CD8-positive, alpha-beta memory T cell (primary cell): ENCODE measurements around the gene OSER1. TPM values are rescaled to one million over a fixed set of nuclear protein-coding genes. Genes with fewer than 3 reads are reported as not detected.

Experiments used
- CTCF ChIA-PET: fragments of 350-600 bp; sonication (Branson Sonifier 250); formaldehyde crosslinking; loops from one replicate; lab custom pipeline; 2021; ENCODE audit warnings: antibody characterized with exemption; lab: Charles Lee
- POLR2A ChIA-PET: fragments of 350-600 bp; sonication (Branson Sonifier 250); formaldehyde crosslinking; loops from one replicate; lab custom pipeline; 2021; ENCODE audit warnings: antibody characterized with exemption; lab: Charles Lee
- DNase-seq, 5 donors: peaks; one replicate each; pipeline versions ENCODE4 v3.0.0 to v3.0.0-alpha.2; 2020 to 2022; ENCODE audit warnings: mixed read lengths in 1 of 5
- H3K27ac ChIP-seq: one replicate; pipeline ENCODE4 v1.7.0; 2013; ENCODE audit warnings: low read depth, mild to moderate bottlenecking, low read length, moderate library complexity
- H3K27me3 ChIP-seq: 2 replicates; pipeline ENCODE4 v1.7.0; 2013; ENCODE audit warnings: low read length, mild to moderate bottlenecking; ENCODE audit not compliant: insufficient read depth, poor library complexity, severe bottlenecking
- H3K36me3 ChIP-seq: 2 replicates; pipeline ENCODE4 v1.7.0; 2013; ENCODE audit warnings: mild to moderate bottlenecking, low read length, moderate library complexity; ENCODE audit not compliant: insufficient read depth
- H3K4me1 ChIP-seq: 2 replicates; pipeline ENCODE4 v1.7.0; 2013; ENCODE audit warnings: mild to moderate bottlenecking, low read length, moderate library complexity; ENCODE audit not compliant: insufficient read depth
- H3K4me3 ChIP-seq: 2 replicates; pipeline ENCODE4 v1.7.0; 2013; ENCODE audit warnings: mild to moderate bottlenecking, low read length
- H3K9me3 ChIP-seq: 2 replicates; pipeline ENCODE4 v1.7.0; 2013; ENCODE audit warnings: mild to moderate bottlenecking, low read length
- H3K27ac Mint-ChIP-seq, 8 donors: one replicate each; pipeline ENCODE4 v1.8.0; 2020 to 2021; ENCODE audit warnings: mixed read lengths in 8 of 8, mild to moderate bottlenecking in 6 of 8, inconsistent platforms in 3 of 8, moderate library complexity in 3 of 8
- H3K27me3 Mint-ChIP-seq, 2 donors: one replicate each; pipeline ENCODE4 v1.8.0; 2020 to 2021; ENCODE audit warnings: mixed read lengths in 2 of 2, mild to moderate bottlenecking in 1 of 2, moderate library complexity in 1 of 2
- H3K36me3 Mint-ChIP-seq, 3 donors: one replicate each; pipeline ENCODE4 v1.8.0; 2020 to 2021; ENCODE audit warnings: mixed read lengths in 3 of 3, inconsistent platforms in 1 of 3, mild to moderate bottlenecking in 1 of 3
- H3K4me1 Mint-ChIP-seq, 3 donors: one replicate each; pipeline ENCODE4 v1.8.0; 2020 to 2021; ENCODE audit warnings: mixed read lengths in 3 of 3, inconsistent platforms in 1 of 3, mild to moderate bottlenecking in 1 of 3
- H3K4me3 Mint-ChIP-seq, 7 donors: one replicate each; pipeline ENCODE4 v1.8.0; 2020 to 2021; ENCODE audit warnings: mixed read lengths in 7 of 7, mild to moderate bottlenecking in 6 of 7, moderate library complexity in 4 of 7, inconsistent platforms in 2 of 7
- H3K9me3 Mint-ChIP-seq, 5 donors: one replicate each; pipeline ENCODE4 v1.8.0; 2020 to 2022; ENCODE audit warnings: mixed read lengths in 5 of 5, mild to moderate bottlenecking in 3 of 5, moderate library complexity in 2 of 5, inconsistent platforms in 1 of 5
- polyA plus RNA-seq: library from polyadenylated mRNA; unstranded; fragments of 300-500 nt; fragmentation: Illumina TruSeq; gene quantifications from one replicate; pipeline ENCODE4 v1.2.3, GENCODE V29; 2021
- total RNA-seq, 2 experiments: library from RNA; stranded (reverse); gene quantifications; one replicate each; pipeline ENCODE4 v1.2.3, GENCODE V29; 2021

The OSER1 gene
- total and polyA plus RNA-seq, 3 experiments from 2014 or later: 24.8 to 35.1 (median 25.7) TPM

DNA sequence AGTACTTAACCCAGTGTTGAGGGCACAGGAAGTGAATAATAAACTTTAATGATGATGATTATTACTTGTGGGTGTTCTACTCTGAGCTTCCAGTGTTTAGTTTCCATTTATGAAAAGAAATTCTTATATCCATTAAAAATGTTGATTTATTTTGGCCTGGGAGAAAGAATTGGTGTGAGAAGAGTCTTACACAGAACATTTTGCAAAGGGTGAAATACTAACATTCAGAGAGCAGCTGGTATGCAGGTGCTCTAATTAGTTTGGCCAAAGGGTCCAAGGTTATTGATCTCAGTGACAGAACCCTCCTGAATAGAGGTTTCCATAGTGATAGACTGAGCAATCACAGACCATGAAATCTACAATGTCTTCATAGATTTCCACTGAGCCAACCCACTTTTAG lies 4.4 kb downstream of the OSER1 start:
- no peak for DNase-seq
- Histone ChIP-seq H3K9me3 (no peaks in the 10 kb centered on the region), H3K4me3 (no peak overlapping the region), H3K27ac (no peak overlapping the region), H3K27me3 (no peaks in the 10 kb centered on the region), H3K4me1 (peaks cover 28% of the 10 kb centered on the region), H3K36me3 (peaks cover 19% of the 10 kb centered on the region)
- Mint-ChIP-seq H3K4me1 (peaks cover 39 to 71% (median 57%) of the 10 kb centered on the region in 3 donors), H3K4me3 (peak overlapping the region in 2 of 7 donors; percentile 34 to 53), H3K36me3 (peaks cover 10 to 67% (median 18%) of the 10 kb centered on the region in 3 donors), H3K27me3 (peaks cover 0 to 1% of the 10 kb centered on the region in 2 donors), H3K9me3 (no peaks in the 10 kb centered on the region), H3K27ac (no peak overlapping the region)
- ChIA-PET POLR2A (no interaction called here), CTCF (interaction anchor here (0.9 to 1.1 kb wide), 2 partner anchors 11 to 105 kb away, joined by 3 to 5 read pairs; partner anchors contain the start of gene FITM2)

DNA sequence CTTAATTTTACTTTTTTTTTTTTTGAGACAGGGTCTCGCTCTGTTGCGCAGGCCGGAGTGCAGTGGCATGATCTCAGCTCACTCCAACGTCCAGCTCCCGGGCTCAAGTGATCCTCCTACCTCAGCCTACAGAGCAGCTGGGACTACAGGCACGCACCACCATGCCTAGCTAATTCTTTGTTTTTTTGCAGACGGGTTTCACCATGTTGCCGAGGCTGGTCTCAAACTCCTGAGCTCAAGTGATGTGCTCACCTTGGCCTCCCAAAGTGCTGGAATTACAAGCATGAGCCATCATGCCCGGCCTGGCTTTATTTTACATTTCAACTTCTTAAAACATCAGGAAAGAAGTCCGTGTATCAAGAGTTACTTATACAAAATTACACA lies 5.7 kb downstream of the OSER1 start:
- H3K36me3 ChIP-seq: peaks cover 31% of the 10 kb centered on the region
- Mint-ChIP-seq H3K27me3 (peaks cover 0 to 1% of the 10 kb centered on the region in 2 donors), H3K9me3 (no peaks in the 10 kb centered on the region), H3K4me1 (peaks cover 40 to 77% (median 63%) of the 10 kb centered on the region in 3 donors), H3K36me3 (peaks cover 10 to 69% (median 22%) of the 10 kb centered on the region in 3 donors), H3K4me3 (no peak overlapping the region), H3K27ac (no peak overlapping the region)
- H3K27me3 ChIP-seq: no peaks in the 10 kb centered on the region
- CTCF ChIA-PET: no interaction called here
- no peak overlapping the region for H3K4me3 ChIP-seq
- POLR2A ChIA-PET: no interaction called here
- DNase-seq: no peak
- H3K9me3 ChIP-seq: no peaks in the 10 kb centered on the region
- H3K27ac ChIP-seq: no peak overlapping the region
- peaks cover 27% of the 10 kb centered on the region for H3K4me1 ChIP-seq

DNA sequence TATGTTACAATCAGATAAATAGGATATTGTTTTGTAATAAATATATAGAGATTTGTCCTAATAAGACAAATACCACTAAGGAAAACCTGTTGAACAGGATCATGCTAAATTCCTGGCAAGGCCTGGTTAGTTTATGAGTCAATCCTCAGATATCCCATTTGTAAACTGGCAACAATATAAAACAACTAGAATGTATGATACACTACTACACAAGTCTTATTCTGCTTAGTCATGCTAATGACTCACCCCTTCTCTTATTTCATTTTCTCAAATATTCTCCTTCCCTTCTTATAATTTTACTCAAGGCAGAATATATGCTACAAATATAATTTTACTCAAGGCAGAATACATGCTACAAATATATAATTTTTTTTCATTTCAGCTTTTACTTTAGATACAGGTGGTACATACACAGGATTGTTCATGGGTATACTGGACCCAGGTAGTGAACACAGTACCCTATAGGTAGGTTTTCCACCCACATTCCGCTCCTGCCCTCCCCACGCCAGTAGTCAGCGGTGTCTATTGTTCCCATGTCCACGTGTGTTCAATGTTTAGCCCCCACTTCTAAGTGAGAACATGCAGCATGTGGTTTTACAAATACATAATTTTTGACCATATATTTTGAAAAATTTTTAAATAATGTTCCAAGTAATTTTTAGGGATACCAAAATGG lies 6.3 kb downstream of the OSER1 start:
- H3K27ac ChIP-seq: peak overlapping the region; percentile 29
- no peaks in the 10 kb centered on the region for H3K9me3 Mint-ChIP-seq
- CTCF ChIA-PET: no interaction called here
- no peak overlapping the region for H3K4me3 ChIP-seq
- peaks cover 37% of the 10 kb centered on the region for H3K36me3 ChIP-seq
- peaks cover 40 to 77% (median 63%) of the 10 kb centered on the region in 3 donors for H3K4me1 Mint-ChIP-seq
- H3K4me3 Mint-ChIP-seq: no peak overlapping the region
- DNase-seq: no peak
- POLR2A ChIA-PET: no interaction called here
- peaks cover 22% of the 10 kb centered on the region for H3K4me1 ChIP-seq
- no peaks in the 10 kb centered on the region for H3K9me3 ChIP-seq
- peak overlapping the region in 2 of 8 donors; percentile 36 to 57 for H3K27ac Mint-ChIP-seq
- no peaks in the 10 kb centered on the region for H3K27me3 ChIP-seq
- H3K36me3 Mint-ChIP-seq: peaks cover 10 to 72% (median 27%) of the 10 kb centered on the region in 3 donors
- peaks cover 0 to 1% of the 10 kb centered on the region in 2 donors for H3K27me3 Mint-ChIP-seq

DNA sequence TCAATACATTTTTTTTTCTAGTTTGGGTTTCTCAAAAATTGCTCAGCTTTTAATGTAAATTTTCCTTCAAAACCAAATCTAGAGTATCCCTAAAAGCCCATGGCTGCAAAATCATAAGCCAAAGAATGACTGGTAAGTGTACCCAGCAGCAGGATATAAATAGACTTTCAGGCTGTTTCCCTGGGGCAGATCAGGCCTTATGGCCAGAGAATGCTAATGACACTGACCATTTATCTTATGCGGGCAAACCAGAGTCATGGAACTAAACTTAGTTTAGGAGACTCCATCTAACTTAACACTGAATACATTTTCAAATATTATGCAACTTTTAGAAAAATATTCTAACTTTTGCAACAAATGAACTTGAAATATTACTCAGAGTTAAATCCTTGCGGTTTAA lies 7.4 kb downstream of the OSER1 start:
- peaks cover 0 to 1% of the 10 kb centered on the region in 2 donors for H3K27me3 Mint-ChIP-seq
- peaks cover 34 to 72% (median 59%) of the 10 kb centered on the region in 3 donors for H3K4me1 Mint-ChIP-seq
- Histone ChIP-seq H3K27me3 (no peaks in the 10 kb centered on the region), H3K4me1 (peaks cover 16% of the 10 kb centered on the region), H3K4me3 (no peak overlapping the region), H3K9me3 (no peaks in the 10 kb centered on the region), H3K27ac (no peak overlapping the region), H3K36me3 (peaks cover 42% of the 10 kb centered on the region)
- H3K4me3 Mint-ChIP-seq: no peak overlapping the region
- CTCF ChIA-PET: interaction anchor here (1.0 kb wide), 1 partner anchor 18 kb away, joined by 3 read pairs; no protein-coding TSS in a partner anchor
- POLR2A ChIA-PET: no interaction called here
- no peak for DNase-seq
- H3K27ac Mint-ChIP-seq: peak overlapping the region in 1 of 8 donors; percentile 6
- H3K36me3 Mint-ChIP-seq: peaks cover 13 to 78% (median 27%) of the 10 kb centered on the region in 3 donors
- H3K9me3 Mint-ChIP-seq: no peaks in the 10 kb centered on the region

DNA sequence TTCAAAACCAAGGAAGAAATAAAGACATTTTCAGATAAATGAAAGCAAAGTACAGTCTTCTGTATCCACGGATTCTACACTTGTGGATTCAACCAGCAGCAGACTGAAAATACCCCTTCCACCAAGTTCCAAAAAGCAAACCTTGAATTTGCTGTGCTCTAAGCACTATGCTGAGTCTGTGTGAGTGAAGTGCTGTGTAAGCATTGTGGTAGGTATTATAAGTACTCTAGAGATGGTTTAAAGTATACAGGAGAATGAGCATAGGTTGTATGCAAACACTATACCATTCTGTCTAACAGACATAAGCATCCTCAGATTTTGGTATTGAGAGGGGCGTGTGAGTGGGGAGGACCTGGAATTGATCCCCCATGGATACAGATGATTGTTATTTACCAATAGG lies 9.6 kb downstream of the OSER1 start:
- Mint-ChIP-seq H3K9me3 (no peaks in the 10 kb centered on the region), H3K27me3 (peaks cover 0 to 1% of the 10 kb centered on the region in 2 donors), H3K4me3 (no peak overlapping the region), H3K27ac (no peak overlapping the region), H3K36me3 (peaks cover 17 to 87% (median 32%) of the 10 kb centered on the region in 3 donors), H3K4me1 (peaks cover 21 to 50% (median 38%) of the 10 kb centered on the region in 3 donors)
- DNase-seq: no peak
- Histone ChIP-seq H3K4me1 (peaks cover 5% of the 10 kb centered on the region), H3K27ac (no peak overlapping the region), H3K9me3 (no peaks in the 10 kb centered on the region), H3K4me3 (no peak overlapping the region), H3K36me3 (peaks cover 59% of the 10 kb centered on the region), H3K27me3 (no peaks in the 10 kb centered on the region)
- POLR2A ChIA-PET: no interaction called here
- CTCF ChIA-PET: no interaction called here

DNA sequence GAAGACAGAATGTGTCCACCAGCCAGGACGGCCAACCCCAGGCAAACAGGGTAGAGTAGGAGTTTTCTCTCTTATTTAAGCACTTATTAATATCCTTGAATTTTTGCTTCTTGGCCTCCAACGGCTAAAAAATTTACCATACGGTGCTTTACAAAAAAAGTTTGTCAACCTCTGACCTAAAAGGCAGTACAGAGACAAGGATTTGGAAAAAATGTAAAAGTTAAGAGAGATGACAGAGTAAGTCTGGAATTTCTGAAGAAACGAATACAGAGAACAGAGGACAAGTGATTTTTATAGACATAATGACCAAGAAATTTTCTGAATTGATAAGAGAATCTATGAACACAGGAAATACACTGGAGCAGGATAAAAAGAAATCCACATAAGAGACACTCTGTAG lies 10.2 kb downstream of the OSER1 start:
- no peak for DNase-seq
- Mint-ChIP-seq H3K27ac (peak overlapping the region in 1 of 8 donors; percentile 30), H3K4me1 (peaks cover 21 to 50% (median 36%) of the 10 kb centered on the region in 3 donors), H3K36me3 (peaks cover 16 to 87% (median 32%) of the 10 kb centered on the region in 3 donors), H3K27me3 (peaks cover 0 to 1% of the 10 kb centered on the region in 2 donors), H3K4me3 (no peak overlapping the region), H3K9me3 (no peaks in the 10 kb centered on the region)
- H3K4me3 ChIP-seq: no peak overlapping the region
- ChIA-PET CTCF (interaction anchor here (1.5 kb wide), 1 partner anchor 10 kb away, joined by 3 read pairs; no protein-coding TSS in a partner anchor), POLR2A (no interaction called here)
- peaks cover 5% of the 10 kb centered on the region for H3K4me1 ChIP-seq
- H3K27ac ChIP-seq: no peak overlapping the region
- H3K9me3 ChIP-seq: no peaks in the 10 kb centered on the region
- H3K36me3 ChIP-seq: peaks cover 63% of the 10 kb centered on the region
- no peaks in the 10 kb centered on the region for H3K27me3 ChIP-seq

- no peak for DNase-seq
Observed at GRCh38 chr20:44199877-44200276, 10.7 kb downstream of the OSER1 start.

DNA sequence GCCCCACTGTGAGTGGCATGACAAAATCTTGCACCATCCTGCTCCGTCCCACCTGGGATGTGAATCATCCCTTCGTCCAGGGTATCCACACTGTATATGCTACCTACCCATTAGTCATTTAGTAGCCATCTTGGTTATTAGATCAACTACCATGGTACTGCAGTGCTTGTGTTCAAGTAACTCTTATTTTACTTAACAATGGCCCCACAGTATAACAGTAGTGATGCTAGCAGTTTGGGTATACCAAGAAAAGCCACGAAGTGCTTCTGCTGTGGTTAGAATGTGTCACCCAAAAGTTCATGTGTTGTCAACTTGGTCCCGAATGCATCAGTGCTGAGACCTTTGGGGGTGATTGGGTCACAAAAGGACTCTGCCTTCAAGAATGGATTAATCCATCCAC lies 11.7 kb downstream of the OSER1 start:
- Mint-ChIP-seq H3K27ac (no peak overlapping the region), H3K9me3 (no peaks in the 10 kb centered on the region), H3K4me1 (peaks cover 19 to 42% (median 36%) of the 10 kb centered on the region in 3 donors), H3K36me3 (peaks cover 16 to 78% (median 32%) of the 10 kb centered on the region in 3 donors), H3K27me3 (peaks cover 0 to 1% of the 10 kb centered on the region in 2 donors), H3K4me3 (no peak overlapping the region)
- ChIA-PET POLR2A (no interaction called here), CTCF (interaction anchor here (1.5 kb wide), 1 partner anchor 8 kb away, joined by 3 read pairs; no protein-coding TSS in a partner anchor)
- H3K36me3 ChIP-seq: peaks cover 63% of the 10 kb centered on the region
- no peaks in the 10 kb centered on the region for H3K27me3 ChIP-seq
- no peaks in the 10 kb centered on the region for H3K9me3 ChIP-seq
- peaks cover 5% of the 10 kb centered on the region for H3K4me1 ChIP-seq
- no peak overlapping the region for H3K4me3 ChIP-seq
- no peak overlapping the region for H3K27ac ChIP-seq
- no peak for DNase-seq

More at GRCh38 chr20:44199877-44200276, 10.7 kb downstream of the OSER1 start:
- ChIA-PET CTCF (interaction anchor here (1.5 kb wide), 1 partner anchor 9 kb away, joined by 3 read pairs; no protein-coding TSS in a partner anchor), POLR2A (no interaction called here)
- Histone ChIP-seq H3K27me3 (no peaks in the 10 kb centered on the region), H3K9me3 (no peaks in the 10 kb centered on the region), H3K27ac (no peak overlapping the region), H3K4me3 (no peak overlapping the region), H3K4me1 (peaks cover 5% of the 10 kb centered on the region), H3K36me3 (peaks cover 63% of the 10 kb centered on the region)
- Mint-ChIP-seq H3K36me3 (peaks cover 16 to 85% (median 32%) of the 10 kb centered on the region in 3 donors), H3K27ac (peak overlapping the region in 2 of 8 donors; percentile 55 to 71), H3K4me3 (no peak overlapping the region), H3K9me3 (no peaks in the 10 kb centered on the region), H3K27me3 (peaks cover 0 to 1% of the 10 kb centered on the region in 2 donors), H3K4me1 (peaks cover 21 to 47% (median 36%) of the 10 kb centered on the region in 3 donors)
